ENCODE measurements around the gene YAF2.

The YAF2 gene

GRCh38 chr12:42238240-42239140 lies at the start of gene YAF2:
Gene YAF2, minus strand, starts transcription at chr12:42238248. Its CDS starts 68 bp downstream, at chr12:42238180.
- peak; percentile 65 for DNase-seq (ENCODE audit: low read depth)

- DNase-seq (ENCODE audit: low read depth) = no peak
Measured at GRCh38 chr12:42286741-42287140, 48.7 kb upstream of the YAF2 start.

GRCh38 chr12:42285431-42285830 lies 47.4 kb upstream of the YAF2 start:
- no peak for DNase-seq (ENCODE audit: low read depth)

- DNase-seq (ENCODE audit: low read depth) = no peak
Measured at GRCh38 chr12:42284876-42285275, 46.8 kb upstream of the YAF2 start.

GRCh38 chr12:42284157-42284556 lies 46.1 kb upstream of the YAF2 start:
- no peak for DNase-seq (ENCODE audit: low read depth)

GRCh38 chr12:42283739-42284138 lies 45.7 kb upstream of the YAF2 start:
- no peak for DNase-seq (ENCODE audit: low read depth)

- DNase-seq (ENCODE audit: low read depth) = no peak
Measured at GRCh38 chr12:42282294-42282693, 44.2 kb upstream of the YAF2 start.

GRCh38 chr12:42281844-42282243 lies 43.8 kb upstream of the YAF2 start:
- DNase-seq (ENCODE audit: low read depth) = no peak

GRCh38 chr12:42281278-42281677 lies 43.2 kb upstream of the YAF2 start:
- no peak for DNase-seq (ENCODE audit: low read depth)

GRCh38 chr12:42278128-42278510 lies 40.1 kb upstream of the YAF2 start:
- DNase-seq (ENCODE audit: low read depth) = no peak

GRCh38 chr12:42277396-42278127 lies 39.5 kb upstream of the YAF2 start:
- no peak for DNase-seq (ENCODE audit: low read depth)

GRCh38 chr12:42275499-42275898 lies 37.5 kb upstream of the YAF2 start:
- no peak for DNase-seq (ENCODE audit: low read depth)

GRCh38 chr12:42273706-42274105 lies 35.7 kb upstream of the YAF2 start:
- DNase-seq (ENCODE audit: low read depth) = no peak

- no peak for DNase-seq (ENCODE audit: low read depth)
Measured at GRCh38 chr12:42270596-42270995, 32.5 kb upstream of the YAF2 start.

GRCh38 chr12:42267413-42268190 lies 29.6 kb upstream of the YAF2 start:
- no peak for DNase-seq (ENCODE audit: low read depth)

- no peak for DNase-seq (ENCODE audit: low read depth)
Measured at GRCh38 chr12:42266579-42267230, 28.7 kb upstream of the YAF2 start.

- DNase-seq (ENCODE audit: low read depth) = no peak
Measured at GRCh38 chr12:42262271-42262670, 24.2 kb upstream of the YAF2 start.

GRCh38 chr12:42261708-42262107 lies 23.7 kb upstream of the YAF2 start:
- DNase-seq (ENCODE audit: low read depth) = no peak

- DNase-seq (ENCODE audit: low read depth) = no peak
Measured at GRCh38 chr12:42260518-42260917, 22.5 kb upstream of the YAF2 start.

- no peak for DNase-seq (ENCODE audit: low read depth)
Measured at GRCh38 chr12:42259699-42260098, 21.7 kb upstream of the YAF2 start.

GRCh38 chr12:42255866-42256261 lies 17.8 kb upstream of the YAF2 start:
- DNase-seq (ENCODE audit: low read depth) = no peak

Data from stimulated activated CD8-positive, alpha-beta memory T cell treated with anti-CD3 and anti-CD28 coated beads, Interleukin-15, amount 100 ng/mL, for 1 hour (primary cell).